Activated T-helper 17 cell treated with anti-CD3 and anti-CD28 coated beads, Interleukin-2, amount 50 U/mL, for 72 hours (primary cell): ENCODE results near the gene SAMD13. TPM values are rescaled to one million over a fixed set of nuclear protein-coding genes. Genes with fewer than 3 reads are reported as not detected.

Experiments
- ATAC-seq: fragments of 150-1000 bp; cut with Tn5 transposase; replicated peaks from 2 replicates; pipeline ENCODE4 v1.10.0; 2021; ENCODE audit warnings: mild to moderate bottlenecking, moderate library complexity
- H3K27ac Mint-ChIP-seq: one replicate; pipeline ENCODE4 v1.8.0; 2022; ENCODE audit warnings: mixed read lengths
- H3K27me3 Mint-ChIP-seq: one replicate; pipeline ENCODE4 v1.8.0; 2022; ENCODE audit warnings: mixed read lengths
- H3K36me3 Mint-ChIP-seq: one replicate; pipeline ENCODE4 v1.8.0; 2022; ENCODE audit warnings: low read depth, mild to moderate bottlenecking, mixed read lengths
- H3K4me1 Mint-ChIP-seq: one replicate; pipeline ENCODE4 v1.8.0; 2022; ENCODE audit warnings: mixed read lengths
- H3K4me3 Mint-ChIP-seq: one replicate; pipeline ENCODE4 v1.8.0; 2022; ENCODE audit warnings: mild to moderate bottlenecking, mixed read lengths
- H3K9me3 Mint-ChIP-seq: one replicate; pipeline ENCODE4 v1.8.0; 2022; ENCODE audit warnings: mixed read lengths
- total RNA-seq, 2 donors: library from RNA; stranded (reverse); gene quantifications; one replicate each; pipeline ENCODE4 v1.2.3, GENCODE V29; 2022

SAMD13 gene
- total RNA-seq, 2 donors from 2014 or later: not detected

DNA sequence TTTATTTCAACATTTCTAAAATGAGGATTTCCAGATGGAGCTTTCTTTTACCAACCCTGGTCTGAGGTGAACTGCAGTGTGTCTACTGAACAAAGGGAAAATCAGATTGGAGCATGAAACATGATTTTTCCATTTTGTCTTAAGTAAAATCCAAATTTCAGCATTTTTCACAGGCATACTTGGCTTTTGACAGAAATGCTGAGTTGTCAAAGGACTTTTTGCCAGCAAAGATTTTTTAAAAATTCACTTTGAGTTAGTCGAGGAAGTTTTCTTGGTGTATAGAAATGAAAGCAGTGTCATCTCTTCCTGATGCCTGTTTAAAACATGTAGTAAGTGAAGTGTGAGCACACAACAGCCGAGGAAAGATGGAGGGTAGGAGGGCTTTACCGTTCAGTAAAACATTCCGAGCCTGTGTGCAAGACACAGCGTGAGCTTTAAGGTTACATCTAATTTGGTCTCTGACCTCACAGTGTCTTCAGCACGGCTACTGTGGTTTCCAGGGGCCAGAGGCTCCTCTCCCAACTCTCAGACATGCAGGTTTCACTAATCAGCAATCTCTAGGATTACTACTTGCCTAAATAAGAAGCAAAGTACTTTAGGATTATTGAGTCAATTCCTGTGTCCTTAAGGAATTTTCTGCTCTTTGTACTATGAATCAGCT, 45.9 kb downstream of the SAMD13 start:
- Mint-ChIP-seq H3K27ac (no peak overlapping the region), H3K4me1 (no peaks in the 10 kb centered on the region), H3K4me3 (no peak overlapping the region), H3K36me3 (no peaks in the 10 kb centered on the region), H3K27me3 (peaks cover 4% of the 10 kb centered on the region), H3K9me3 (no peaks in the 10 kb centered on the region)
- ATAC-seq: no peak

DNA sequence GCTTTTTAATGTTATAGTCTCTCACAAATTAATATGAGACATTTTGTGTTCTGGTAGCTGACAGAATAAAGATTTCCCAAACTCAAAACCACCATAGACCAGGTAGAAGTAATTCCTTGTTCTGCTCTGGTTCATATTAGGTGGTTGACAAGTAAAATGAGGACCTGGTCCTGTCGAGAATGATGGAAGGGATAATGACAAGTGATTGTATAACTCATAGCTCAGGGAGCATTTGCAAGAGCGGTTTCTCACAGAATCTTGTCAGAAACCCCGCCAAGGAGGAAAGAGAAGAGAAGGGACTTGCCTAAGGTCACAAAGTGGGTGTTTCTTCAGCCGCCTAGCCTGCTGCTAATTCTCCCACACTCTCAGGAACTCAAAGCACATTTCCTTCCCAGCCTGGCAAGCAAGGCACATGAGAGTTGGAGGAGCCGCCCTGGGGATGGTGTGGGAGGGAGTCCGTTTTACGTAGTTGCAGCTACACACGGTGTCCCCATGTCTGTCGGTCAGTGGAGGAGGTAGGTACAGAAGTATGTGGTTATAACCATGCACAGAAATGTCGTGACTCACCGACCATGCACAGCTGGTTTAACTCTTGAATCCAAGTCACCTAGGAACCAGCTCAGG, 46.5 kb downstream of the SAMD13 start:
- Mint-ChIP-seq H3K27ac (no peak overlapping the region), H3K9me3 (no peaks in the 10 kb centered on the region), H3K36me3 (no peaks in the 10 kb centered on the region), H3K27me3 (peaks cover 4% of the 10 kb centered on the region), H3K4me3 (no peak overlapping the region), H3K4me1 (no peaks in the 10 kb centered on the region)
- ATAC-seq: no peak

DNA sequence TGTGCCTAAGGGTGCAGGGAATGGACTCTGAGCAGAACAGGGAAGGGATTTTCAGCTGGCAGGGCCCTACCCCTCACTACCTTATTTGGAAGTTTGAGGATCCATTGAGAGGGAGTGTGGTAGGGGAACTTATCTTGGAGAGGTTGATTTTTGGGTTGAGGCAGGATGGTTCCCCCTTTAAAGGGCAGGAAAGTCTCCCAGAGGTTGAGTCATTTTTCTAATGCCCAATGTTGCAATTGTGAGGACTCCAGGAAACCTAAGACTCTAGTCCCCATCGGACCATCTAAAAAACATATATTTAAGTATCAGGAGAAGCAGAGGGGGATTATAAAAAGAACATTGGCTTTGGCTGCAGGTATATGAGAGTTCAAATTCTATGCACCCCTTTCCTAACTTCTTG, 47.3 kb downstream of the SAMD13 start:
- H3K27me3 Mint-ChIP-seq: peaks cover 4% of the 10 kb centered on the region
- no peaks in the 10 kb centered on the region for H3K36me3 Mint-ChIP-seq
- ATAC-seq: no peak
- H3K9me3 Mint-ChIP-seq: no peaks in the 10 kb centered on the region
- no peak overlapping the region for H3K4me3 Mint-ChIP-seq
- H3K27ac Mint-ChIP-seq: no peak overlapping the region
- no peaks in the 10 kb centered on the region for H3K4me1 Mint-ChIP-seq

DNA sequence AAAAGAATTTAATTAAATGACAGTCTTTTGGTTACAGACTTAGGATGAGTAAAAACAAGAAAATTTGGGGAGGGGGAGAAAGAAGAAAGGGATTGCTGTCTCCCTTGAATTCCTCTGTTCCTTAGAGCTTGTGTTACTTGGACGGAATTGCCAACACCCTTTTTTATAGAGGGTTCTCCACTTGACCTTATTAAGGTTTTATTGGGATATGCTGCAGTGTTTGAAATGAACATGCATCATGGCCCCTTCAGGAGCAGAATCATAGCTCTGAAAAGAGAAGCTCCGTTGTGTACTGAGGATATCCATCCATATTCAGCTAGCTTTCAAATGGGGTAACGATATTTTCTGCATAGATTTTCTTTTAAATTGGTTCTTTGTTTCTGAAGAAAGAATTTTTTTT, 48.6 kb downstream of the SAMD13 start:
- no peaks in the 10 kb centered on the region for H3K9me3 Mint-ChIP-seq
- no peak for ATAC-seq

DNA sequence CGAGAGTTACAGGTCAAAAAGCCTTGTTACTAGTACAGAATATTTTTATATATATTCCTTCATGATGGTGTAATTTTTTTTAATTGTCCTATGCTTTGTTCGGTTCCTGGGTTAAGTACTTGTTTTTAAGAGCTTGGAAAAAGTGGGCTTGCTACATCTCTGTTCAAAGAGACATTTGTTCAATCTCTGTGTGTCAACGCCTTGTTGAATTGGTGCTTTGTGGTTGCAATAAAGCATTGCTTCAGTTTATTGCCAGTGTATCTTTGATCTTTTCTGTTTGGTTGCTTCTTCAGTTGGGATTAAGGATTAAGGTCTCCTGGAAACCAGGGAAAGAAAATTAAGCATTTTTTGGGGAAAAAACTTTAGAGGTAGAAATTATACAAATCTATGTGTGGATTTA, 49.0 kb downstream of the SAMD13 start:
- Mint-ChIP-seq H3K4me1 (no peaks in the 10 kb centered on the region), H3K36me3 (no peaks in the 10 kb centered on the region), H3K27me3 (peaks cover 4% of the 10 kb centered on the region), H3K4me3 (no peak overlapping the region), H3K27ac (no peak overlapping the region), H3K9me3 (no peaks in the 10 kb centered on the region)
- no peak for ATAC-seq

More for the DNA sequence above, 48.6 kb downstream of the SAMD13 start:
- Mint-ChIP-seq H3K4me3 (no peak overlapping the region), H3K4me1 (no peaks in the 10 kb centered on the region), H3K27ac (no peak overlapping the region), H3K36me3 (no peaks in the 10 kb centered on the region), H3K27me3 (peaks cover 4% of the 10 kb centered on the region)

DNA sequence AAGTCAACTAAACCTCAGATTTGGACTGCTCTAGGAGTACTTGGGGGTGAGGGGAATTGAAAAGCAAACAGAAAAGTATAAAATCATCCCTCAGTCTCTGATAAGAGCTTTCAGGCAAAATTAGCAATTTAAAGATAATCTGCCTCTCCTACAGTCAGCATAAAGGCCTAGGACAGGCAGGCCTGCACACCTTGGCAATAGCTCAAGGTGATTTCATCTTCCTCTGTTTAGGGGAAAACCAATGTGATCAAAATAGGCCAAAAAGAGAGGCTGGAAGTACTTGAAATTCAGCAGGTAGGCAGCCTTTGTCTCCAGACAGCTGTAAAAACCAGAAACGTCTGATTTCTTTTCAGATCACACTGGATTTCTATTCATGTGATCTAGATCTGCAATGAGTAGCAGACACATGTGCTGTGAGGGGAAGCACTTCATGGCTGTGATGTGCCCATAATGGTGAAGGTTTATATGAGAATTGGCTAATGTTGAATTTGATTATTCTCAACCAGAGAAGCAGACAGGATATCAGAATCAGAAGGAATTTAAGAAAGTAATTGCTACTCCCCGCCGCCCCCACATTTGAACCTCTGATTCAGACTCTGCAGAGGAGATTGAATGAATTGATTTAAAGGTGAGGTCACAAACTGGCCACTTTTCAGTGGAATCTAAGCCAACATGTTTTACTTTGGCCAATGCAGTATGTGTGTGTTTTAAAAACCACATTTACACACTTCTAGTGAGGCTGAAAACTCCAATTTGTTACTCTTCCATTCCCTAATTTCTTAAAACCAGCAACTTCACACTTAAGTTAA, 51.0 kb downstream of the SAMD13 start:
- no peaks in the 10 kb centered on the region for H3K4me1 Mint-ChIP-seq
- no peak for ATAC-seq
- H3K9me3 Mint-ChIP-seq: no peaks in the 10 kb centered on the region
- H3K4me3 Mint-ChIP-seq: no peak overlapping the region
- peaks cover 9% of the 10 kb centered on the region for H3K27me3 Mint-ChIP-seq
- H3K27ac Mint-ChIP-seq: no peak overlapping the region
- H3K36me3 Mint-ChIP-seq: no peaks in the 10 kb centered on the region

DNA sequence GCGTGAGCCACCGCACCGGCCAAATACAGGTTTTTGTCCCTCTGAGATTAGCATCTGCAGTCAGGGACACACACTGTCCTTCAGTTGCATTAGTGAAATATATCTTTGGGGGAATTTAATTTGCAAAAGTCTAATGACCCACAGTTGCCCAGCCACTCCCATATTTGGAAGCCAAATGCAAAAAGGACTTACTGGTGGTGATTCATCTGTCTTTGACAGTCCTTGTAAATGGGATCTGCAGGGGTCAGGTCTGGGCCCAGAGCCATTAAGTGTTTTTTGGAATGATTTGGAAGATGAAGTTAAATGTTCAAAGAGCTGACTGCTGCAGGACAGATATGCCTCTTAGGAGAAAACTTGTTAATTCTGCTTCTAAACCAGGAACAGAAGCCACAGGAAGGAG, 52.2 kb downstream of the SAMD13 start:
- Mint-ChIP-seq H3K4me1 (no peaks in the 10 kb centered on the region), H3K4me3 (no peak overlapping the region), H3K9me3 (no peaks in the 10 kb centered on the region), H3K36me3 (no peaks in the 10 kb centered on the region), H3K27ac (no peak overlapping the region), H3K27me3 (peaks cover 9% of the 10 kb centered on the region)
- no peak for ATAC-seq

DNA sequence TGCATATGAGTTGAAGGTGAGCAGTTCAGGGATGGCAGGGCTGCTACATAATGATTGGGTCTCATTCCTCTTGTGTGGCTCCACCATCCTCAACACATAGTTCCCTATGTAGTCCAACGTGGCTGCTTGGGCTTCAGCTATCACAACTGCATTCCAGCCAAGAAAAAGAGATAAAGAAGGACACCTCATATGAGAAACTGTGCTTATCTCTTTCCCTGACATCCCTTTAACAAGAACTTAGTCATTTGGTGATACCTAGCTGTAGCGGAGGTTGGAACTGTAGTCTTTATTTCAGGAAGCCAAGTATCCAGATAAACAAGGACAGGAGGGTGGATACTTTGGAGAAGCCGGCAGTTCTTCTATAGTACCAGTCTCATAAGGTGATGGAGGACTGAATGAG, 54.0 kb downstream of the SAMD13 start:
- H3K27ac Mint-ChIP-seq: no peak overlapping the region
- no peaks in the 10 kb centered on the region for H3K36me3 Mint-ChIP-seq
- H3K9me3 Mint-ChIP-seq: no peaks in the 10 kb centered on the region
- H3K27me3 Mint-ChIP-seq: peaks cover 9% of the 10 kb centered on the region
- ATAC-seq: no peak
- H3K4me1 Mint-ChIP-seq: no peaks in the 10 kb centered on the region
- no peak overlapping the region for H3K4me3 Mint-ChIP-seq

DNA sequence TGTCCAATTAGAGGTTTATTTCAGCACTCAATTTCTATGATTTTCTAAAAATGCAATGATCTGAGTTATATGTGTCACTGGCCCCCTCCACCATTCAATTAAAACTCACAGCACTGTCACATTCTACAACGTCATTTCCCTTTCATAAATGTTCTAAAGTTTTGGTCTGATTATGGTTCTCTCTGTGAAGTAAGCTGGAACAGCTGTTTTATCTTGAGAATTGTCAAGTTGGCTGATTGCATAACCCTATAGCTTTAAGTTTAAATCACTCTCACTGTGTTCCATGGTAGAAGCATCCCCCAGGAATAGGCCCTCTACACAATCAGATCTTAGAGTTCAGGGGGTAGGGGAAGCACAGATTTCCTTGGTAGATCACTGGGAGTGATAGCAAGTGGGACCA, 55.4 kb downstream of the SAMD13 start:
- no peak overlapping the region for H3K4me3 Mint-ChIP-seq
- H3K36me3 Mint-ChIP-seq: no peaks in the 10 kb centered on the region

DNA sequence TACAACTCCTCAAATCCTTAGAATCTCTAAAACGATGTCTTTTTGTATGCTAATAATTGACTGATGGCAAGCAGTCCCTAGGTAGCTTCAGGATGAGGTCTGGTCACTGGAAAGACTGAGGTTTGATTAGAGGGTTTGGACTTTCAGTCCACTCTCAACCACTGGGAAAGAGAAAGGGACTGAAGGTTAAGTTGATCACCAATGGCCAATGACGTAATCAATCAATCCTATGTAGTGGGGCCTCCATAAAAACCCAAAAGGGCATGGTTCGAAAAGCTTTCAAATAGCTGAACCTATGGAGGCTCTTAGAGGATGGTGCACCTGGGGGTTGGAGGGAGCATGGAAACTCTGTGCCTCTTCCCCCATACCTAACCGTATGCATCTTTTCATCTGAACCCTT, 57.2 kb downstream of the SAMD13 start:
- no peak for ATAC-seq
- Mint-ChIP-seq H3K27ac (no peak overlapping the region), H3K4me3 (no peak overlapping the region), H3K9me3 (no peaks in the 10 kb centered on the region), H3K4me1 (no peaks in the 10 kb centered on the region), H3K27me3 (peaks cover 4% of the 10 kb centered on the region), H3K36me3 (no peaks in the 10 kb centered on the region)

More for the DNA sequence above, 55.4 kb downstream of the SAMD13 start:
- peaks cover 4% of the 10 kb centered on the region for H3K27me3 Mint-ChIP-seq
- no peak overlapping the region for H3K27ac Mint-ChIP-seq
- H3K4me1 Mint-ChIP-seq: no peaks in the 10 kb centered on the region
- H3K9me3 Mint-ChIP-seq: no peaks in the 10 kb centered on the region
- no peak for ATAC-seq

DNA sequence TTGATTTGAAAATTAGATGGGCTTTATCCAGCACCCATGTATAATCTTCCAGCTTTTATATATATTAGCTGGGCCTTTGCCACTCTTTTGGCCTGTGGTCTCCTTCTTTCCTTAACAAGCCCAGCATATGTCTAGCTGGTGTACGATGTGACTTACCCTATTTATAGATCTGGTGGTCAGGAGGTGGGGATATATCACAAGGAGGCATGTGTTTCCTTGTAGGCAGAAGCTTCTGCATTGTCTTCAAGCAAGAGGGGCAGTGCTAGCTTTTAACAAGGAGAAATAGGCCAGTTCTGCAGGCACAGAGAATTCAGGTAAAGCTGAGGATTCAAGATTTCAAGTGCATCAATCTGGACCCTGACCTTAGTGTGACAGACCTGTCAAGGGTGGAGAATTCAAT, 58.8 kb downstream of the SAMD13 start:
- no peak overlapping the region for H3K4me3 Mint-ChIP-seq
- no peaks in the 10 kb centered on the region for H3K36me3 Mint-ChIP-seq
- H3K27ac Mint-ChIP-seq: no peak overlapping the region
- no peaks in the 10 kb centered on the region for H3K9me3 Mint-ChIP-seq
- H3K27me3 Mint-ChIP-seq: peaks cover 4% of the 10 kb centered on the region
- no peak for ATAC-seq
- no peaks in the 10 kb centered on the region for H3K4me1 Mint-ChIP-seq

DNA sequence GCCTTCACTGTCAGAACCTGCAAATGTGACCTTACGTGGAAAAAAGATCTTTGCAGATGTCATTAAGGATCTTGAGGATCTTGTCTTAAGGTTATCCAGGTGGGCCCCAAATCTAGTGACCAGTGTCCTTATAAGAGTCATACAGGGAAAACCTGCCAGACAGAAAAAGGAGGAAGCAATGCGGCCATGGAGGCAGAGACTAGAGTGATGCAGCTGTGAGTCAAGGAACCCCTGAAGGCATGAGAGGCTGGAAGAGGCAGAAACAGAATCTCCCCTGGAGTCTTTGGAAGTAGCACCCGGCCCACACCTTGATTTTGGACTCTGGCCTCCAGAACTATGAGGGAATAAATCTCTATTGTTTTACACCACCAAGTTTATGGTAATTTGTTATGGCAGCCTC, 60.3 kb downstream of the SAMD13 start:
- Mint-ChIP-seq H3K27ac (no peak overlapping the region), H3K36me3 (no peaks in the 10 kb centered on the region), H3K4me3 (no peak overlapping the region), H3K27me3 (peaks cover 2% of the 10 kb centered on the region), H3K9me3 (no peaks in the 10 kb centered on the region), H3K4me1 (no peaks in the 10 kb centered on the region)
- no peak for ATAC-seq

DNA sequence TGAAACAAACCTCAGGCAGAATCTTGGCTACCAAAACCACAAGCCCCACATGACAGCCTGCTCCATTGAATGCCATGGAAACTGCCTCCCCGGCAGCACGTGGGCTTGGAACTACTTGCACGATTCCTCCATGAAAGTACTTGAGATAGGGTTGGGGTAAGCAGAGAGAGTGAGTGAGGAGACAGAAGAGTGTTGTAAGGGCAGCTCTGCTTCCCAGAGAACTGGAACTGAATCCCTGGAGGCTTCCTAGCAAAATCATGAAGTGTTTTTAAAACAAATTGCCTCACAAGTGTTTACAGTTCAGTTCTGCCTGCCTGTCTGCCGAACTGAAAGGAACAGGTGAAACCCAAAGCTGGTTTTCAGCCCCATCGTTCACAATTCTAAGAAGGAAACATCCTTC, 61.5 kb downstream of the SAMD13 start:
- no peak overlapping the region for H3K4me3 Mint-ChIP-seq
- H3K27me3 Mint-ChIP-seq: no peaks in the 10 kb centered on the region
- no peak overlapping the region for H3K27ac Mint-ChIP-seq
- H3K36me3 Mint-ChIP-seq: no peaks in the 10 kb centered on the region
- no peaks in the 10 kb centered on the region for H3K4me1 Mint-ChIP-seq
- ATAC-seq: no peak
- H3K9me3 Mint-ChIP-seq: no peaks in the 10 kb centered on the region

DNA sequence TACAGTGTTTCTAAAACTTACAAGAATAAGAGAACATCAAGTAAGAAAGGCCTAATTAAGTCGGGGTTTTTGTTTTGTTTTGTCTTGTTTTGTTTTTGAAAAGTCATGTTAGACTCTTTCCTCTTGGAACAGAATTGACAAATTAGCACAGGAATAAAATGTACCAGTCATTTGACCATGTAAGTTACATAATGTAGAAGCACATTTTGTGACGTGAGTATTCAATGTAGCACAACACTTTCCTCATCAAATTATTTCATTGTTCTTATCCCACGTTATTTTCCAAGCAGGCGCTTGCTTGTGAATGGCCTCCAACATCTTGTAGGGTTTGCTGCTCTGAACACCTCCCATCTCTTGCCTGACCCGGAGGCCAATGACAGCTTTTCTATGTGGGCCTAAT, 62.1 kb downstream of the SAMD13 start:
- no peak for ATAC-seq
- H3K9me3 Mint-ChIP-seq: no peaks in the 10 kb centered on the region
- H3K27me3 Mint-ChIP-seq: no peaks in the 10 kb centered on the region
- no peak overlapping the region for H3K4me3 Mint-ChIP-seq
- no peaks in the 10 kb centered on the region for H3K4me1 Mint-ChIP-seq
- H3K36me3 Mint-ChIP-seq: no peaks in the 10 kb centered on the region
- H3K27ac Mint-ChIP-seq: no peak overlapping the region
